Measurements from ENCODE around the gene UGT1A7.
"Not testable (repeated sequence)": the region's sequence is repeated elsewhere in the genome, so short reads cannot be mapped to it uniquely, and the experiment has no call there.

The UGT1A7 gene

GRCh38 chr2:233684640-233685039 lies 2.9 kb downstream of the UGT1A7 start:
- no peak for DNase-seq

DNA sequence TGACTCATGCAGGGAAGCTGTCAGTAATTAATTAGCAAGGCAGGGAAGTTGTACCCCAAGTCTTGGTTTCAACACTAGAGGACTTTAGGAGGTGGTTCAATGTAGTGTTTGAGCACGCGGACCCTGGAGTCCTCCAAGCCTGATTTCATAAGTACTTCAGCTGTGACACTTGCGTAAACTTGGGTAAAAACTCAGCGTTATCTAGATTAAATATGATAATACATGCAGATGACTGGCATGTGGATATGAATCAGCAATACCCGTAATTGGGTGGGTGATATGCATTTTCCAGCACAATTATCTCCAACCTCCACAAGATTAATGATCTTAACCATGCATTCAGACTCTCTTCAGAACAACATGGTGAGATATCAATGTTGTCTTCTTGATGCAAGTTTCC lies 5.2 kb downstream of the UGT1A7 start:
- DNase-seq = no peak

DNA sequence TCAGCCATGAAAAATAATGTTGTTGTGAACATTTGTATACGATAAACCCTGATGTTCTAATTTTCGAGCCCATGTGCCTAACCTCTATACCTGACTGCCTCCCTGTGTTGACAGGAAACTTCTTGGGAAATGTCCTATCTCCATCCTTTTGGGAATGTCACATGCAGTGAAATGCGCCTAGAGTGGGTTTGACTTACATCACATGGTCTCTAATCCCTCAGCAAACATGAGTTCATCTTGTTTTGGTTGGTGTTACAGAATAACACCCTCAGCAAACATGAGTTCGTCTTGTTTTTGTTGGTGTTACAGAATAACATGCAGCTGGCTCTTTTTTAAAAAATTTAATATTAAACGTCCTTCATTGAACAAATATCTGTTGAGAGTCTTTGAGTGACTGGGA lies 6.6 kb downstream of the UGT1A7 start:
- no peak for DNase-seq

DNA sequence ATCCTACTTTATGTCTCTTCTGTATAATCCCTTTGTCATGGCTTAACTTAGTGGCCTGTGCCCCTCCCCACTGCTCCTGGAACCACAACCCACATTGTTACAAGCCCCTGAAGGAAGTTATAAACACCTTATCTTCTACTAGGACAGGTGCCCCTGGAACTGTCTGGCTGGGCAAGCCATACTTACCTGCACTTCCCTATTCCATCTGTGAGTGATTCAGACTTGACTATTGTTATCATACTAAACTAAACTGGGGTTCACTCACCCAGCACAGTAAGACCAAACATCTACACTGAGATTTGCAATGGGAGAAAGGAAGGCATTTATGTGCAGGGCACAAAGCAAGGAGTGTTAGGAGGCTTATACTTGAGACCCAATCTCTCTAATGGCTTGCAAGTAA lies 7.3 kb downstream of the UGT1A7 start:
- DNase-seq = no peak

DNA sequence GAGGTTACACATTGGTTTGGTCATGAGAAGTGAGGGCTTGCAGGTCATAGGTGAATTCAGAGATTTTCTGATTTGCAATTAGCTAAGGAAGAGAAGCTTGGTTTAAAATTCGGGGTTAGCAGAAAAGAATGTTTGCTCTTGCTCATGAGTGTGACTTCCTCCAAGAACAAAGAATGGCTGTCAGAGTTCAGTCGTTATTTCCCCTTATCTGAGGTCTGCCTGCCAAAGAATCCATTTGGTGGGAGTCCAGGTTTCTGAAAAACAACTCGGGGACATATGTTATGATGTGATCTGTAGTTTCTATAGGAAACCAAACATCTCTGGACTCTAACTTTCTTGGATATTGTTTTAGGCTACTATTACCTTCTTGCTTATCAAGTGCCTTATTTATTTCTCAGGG lies 7.8 kb downstream of the UGT1A7 start:
- no peak for DNase-seq

DNA sequence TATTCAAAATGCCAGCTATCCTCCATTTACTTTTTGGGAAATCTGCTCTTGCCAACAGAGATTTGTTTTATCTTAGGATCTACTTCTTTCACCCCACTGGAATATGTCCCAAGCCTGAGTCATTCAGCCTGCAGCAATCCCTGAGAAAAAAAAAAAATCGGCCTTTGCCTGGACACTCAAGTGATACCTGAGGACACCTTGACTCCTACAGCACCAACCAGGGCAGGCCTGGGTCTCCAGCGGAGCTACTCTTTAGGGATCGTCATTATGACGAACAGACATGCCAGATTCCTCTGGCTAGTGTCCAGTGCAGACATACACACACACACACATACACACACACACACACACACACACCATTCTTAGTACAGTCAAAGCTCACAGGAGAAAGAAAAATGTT lies 8.7 kb downstream of the UGT1A7 start:
- no peak for DNase-seq

DNA sequence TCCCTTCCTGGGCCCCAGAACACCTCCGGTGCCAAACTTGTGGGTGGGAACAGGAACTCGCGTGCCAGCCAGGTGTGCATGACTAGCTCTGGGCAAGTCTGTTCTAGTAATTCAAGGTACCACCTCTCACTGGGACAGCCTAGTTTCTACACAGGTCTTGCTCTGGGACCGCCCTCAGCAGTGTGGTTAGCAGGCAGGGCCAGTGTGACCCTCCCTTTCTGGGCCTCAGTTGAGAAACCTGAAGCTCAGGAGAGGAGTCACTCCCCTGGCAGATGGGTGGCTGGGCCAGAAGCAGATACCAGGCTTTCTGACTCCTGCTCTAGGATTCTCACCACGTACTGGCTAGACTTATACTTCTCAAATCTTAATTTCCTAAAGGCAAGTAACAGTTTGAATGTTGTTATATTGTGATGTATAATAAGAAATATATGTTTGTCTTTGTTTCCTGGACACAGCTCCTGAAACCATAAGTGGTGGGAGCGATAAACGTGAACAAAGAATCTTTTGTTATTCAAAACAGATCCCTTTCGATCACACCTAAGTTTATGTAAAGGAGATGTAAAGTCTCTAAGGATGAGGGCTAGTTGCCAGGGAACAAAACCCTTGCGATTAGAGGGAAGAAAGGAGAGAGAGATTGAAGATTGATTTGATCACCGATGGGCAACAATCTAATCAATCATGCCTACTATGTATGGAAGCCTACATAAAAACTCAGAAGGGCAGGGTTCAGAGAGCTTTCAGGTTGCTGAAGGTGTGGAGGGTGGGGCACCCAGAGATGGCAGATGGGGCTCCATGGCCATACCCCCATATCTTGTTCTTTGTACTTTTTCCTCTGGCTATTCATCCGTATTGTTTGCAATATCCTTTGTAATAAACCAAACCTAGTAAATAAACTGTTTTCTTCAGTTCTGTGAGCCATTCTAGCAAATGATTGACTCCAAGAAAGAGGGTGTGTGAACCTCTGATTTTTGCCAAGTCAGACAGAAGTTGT lies 10.0 kb downstream of the UGT1A7 start:
- DNase-seq = no peak

- no peak for DNase-seq
These were observed 10.9 kb downstream of the UGT1A7 start, which contains the start of gene UGT1A6 for GRCh38 chr2:233692648-233693047. Gene UGT1A6, plus strand, starts transcription at chr2:233692890. Its CDS starts 115 bp downstream, at chr2:233693005.

DNA sequence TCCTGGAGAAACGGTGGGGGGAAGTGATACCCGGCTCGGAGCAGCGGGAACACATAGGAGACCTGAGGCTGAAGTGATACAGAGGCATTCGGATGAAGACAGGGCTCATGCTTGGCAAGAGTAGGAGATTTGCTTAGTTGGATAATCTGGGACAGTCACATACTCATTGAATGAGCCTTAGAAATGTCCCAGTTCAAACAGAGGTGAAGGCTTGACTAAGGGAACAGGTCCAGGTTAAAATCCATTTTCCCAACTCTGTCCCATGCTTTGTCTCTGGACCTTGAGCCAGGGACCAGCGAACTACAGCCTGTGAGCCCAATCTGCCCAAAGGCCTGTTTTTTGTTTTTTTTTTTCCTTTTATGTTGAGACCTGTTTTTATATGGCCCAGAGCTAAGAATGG lies 12.3 kb downstream of the UGT1A7 start:
- DNase-seq = no peak

- no peak for DNase-seq
These were observed 17.0 kb downstream of the UGT1A7 start for GRCh38 chr2:233698740-233699139.

GRCh38 chr2:233699424-233700027 lies 17.8 kb downstream of the UGT1A7 start:
- DNase-seq = no peak

- peak in 1 of 4 experiments; percentile 1 for DNase-seq
These were observed 18.4 kb downstream of the UGT1A7 start for GRCh38 chr2:233700028-233700635.

DNA sequence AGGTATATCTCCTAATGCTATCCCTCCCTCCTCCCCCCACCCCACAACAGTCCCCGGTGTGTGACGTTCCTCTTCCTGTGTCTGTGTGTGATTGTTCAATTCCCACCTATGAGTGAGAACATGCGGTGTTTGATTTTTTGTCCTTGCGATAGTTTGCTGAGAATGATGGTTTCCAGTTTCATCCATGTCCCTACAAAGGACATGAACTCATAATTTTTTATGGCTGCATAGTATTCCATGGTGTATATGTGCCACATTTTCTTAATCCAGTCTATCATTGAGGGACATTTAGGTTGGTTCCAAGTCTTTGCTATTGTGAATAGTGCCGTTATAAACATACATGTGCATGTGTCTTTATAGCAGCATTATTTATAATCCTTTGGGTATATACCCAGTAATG lies 19.1 kb downstream of the UGT1A7 start:
- not testable (repeated sequence) for DNase-seq

DNA sequence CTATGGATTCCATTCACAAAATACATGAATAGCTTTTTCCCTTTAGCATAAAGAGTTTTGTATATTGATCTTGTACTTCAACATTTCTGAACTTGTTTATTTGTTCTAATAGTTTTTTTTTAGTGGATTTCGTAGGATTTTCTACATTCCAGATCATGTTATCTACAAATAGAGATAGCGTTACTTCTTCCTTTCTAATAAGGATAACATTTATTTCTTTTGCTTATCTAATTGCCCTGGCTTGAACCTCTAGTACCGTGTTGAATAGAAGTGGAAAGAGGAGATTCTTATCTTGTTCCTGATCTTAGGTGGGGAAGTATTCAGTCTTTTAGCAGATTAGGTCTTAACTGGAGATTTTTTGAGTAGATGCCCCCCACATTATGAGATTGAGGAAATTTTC lies 20.5 kb downstream of the UGT1A7 start:
- no peak for DNase-seq

DNA sequence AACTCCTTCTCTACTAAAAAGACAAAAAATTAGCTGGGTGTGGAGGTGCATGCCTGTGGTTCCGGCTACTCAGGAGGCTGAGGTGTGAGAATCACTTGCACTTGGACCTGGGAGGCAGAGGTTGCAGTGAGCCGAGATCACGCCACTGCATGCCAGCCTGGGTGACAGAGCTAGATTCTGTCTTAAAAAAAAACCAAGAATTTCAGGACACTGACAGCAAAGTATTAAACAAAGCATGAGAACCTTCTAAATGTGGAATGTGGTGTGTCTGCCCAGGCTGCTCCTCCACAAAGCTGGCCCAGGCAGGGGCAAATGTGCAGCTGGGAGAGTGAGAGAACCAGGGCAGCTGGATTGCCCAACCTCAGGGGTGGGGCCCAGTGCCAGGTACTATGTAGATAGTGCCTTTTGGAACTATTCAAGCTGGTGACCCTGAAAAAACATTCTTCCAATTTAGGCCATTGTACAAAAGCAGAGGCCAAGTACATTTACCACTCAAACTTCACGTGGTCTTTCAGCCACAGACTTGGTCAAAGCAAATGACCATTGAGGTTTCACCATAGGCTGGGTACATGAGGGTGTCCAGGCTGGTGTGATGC lies 24.3 kb downstream of the UGT1A7 start:
- no peak for DNase-seq

DNA sequence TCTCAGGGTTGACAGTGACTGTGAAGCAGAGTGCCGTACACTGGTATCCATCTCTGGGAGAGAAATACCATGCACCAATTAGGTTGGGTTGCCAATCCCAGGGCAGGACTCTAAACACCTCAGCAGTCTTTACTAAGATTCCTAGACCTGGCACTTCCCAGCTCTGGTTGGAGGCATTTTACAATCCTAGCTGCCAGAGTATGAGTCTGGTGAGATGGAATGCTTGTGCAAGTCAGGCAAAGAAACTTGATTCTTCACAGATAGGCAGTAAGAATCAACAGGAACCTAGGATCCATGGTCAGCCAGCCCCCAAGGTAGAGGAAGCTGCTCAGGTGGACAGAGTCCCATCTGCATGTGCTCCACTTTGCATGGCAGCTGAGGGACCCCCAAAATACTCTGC lies 25.0 kb downstream of the UGT1A7 start:
- no peak for DNase-seq

- no peak for DNase-seq
These were observed 26.4 kb downstream of the UGT1A7 start for GRCh38 chr2:233707940-233708644.

DNA sequence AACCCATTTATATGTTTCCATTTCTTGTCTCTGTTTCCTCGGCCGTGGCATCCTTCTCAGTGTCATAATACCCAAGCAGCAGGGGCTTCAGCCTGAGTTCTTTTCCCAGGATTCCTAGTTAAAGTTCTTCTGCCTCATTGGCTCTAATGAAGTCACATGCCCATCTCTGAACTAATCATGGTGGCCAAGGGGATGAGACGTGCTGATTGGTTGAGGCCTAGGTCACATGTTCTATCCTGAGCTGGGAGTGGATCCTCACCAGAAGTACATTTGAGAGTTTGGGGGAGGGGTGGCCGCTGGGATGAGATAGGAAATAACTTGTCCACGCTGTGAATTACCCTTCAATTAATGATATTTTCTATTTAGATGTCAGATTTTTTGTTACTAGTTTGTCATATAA lies 27.2 kb downstream of the UGT1A7 start:
- DNase-seq = no peak

- peak; percentile 64 to 87 (median 82) for DNase-seq
These were observed 29.8 kb downstream of the UGT1A7 start for GRCh38 chr2:233711312-233712008.

GRCh38 chr2:233712611-233713261 lies 31.0 kb downstream of the UGT1A7 start, which contains the start of gene UGT1A5:
Gene UGT1A5, plus strand, starts transcription at chr2:233712907. Its CDS starts 85 bp downstream, at chr2:233712992.
- DNase-seq = no peak

GRCh38 chr2:233713262-233713615 lies 31.5 kb downstream of the UGT1A7 start:
- DNase-seq = no peak

Measured in suppressor macrophage (primary cell).